IMR-90 (cell line): ENCODE measurements around the gene EPN2.

ENCODE experiments used
- CHD1 ChIP-seq: IDR thresholded peaks from 2 replicates; pipeline ENCODE4 v1.6.1; 2012; ENCODE audit warnings: low read depth, low read length, improper control_type of control experiment
- TF ChIP-seq, protein P1 (sequence below): conservative IDR thresholded peaks from 2 replicates; pipeline ENCODE4 v1.5.1; 2012; ENCODE audit warnings: mild to moderate bottlenecking, low read depth, low read length, improper control_type of control experiment
- TF ChIP-seq, protein P2 (sequence below): fragments of 150-350 bp; IDR thresholded peaks from 2 replicates; pipeline ENCODE4 v1.6.1; 2017; ENCODE audit warnings: mild to moderate bottlenecking, antibody characterized with exemption, low read length, low read depth

DNA sequence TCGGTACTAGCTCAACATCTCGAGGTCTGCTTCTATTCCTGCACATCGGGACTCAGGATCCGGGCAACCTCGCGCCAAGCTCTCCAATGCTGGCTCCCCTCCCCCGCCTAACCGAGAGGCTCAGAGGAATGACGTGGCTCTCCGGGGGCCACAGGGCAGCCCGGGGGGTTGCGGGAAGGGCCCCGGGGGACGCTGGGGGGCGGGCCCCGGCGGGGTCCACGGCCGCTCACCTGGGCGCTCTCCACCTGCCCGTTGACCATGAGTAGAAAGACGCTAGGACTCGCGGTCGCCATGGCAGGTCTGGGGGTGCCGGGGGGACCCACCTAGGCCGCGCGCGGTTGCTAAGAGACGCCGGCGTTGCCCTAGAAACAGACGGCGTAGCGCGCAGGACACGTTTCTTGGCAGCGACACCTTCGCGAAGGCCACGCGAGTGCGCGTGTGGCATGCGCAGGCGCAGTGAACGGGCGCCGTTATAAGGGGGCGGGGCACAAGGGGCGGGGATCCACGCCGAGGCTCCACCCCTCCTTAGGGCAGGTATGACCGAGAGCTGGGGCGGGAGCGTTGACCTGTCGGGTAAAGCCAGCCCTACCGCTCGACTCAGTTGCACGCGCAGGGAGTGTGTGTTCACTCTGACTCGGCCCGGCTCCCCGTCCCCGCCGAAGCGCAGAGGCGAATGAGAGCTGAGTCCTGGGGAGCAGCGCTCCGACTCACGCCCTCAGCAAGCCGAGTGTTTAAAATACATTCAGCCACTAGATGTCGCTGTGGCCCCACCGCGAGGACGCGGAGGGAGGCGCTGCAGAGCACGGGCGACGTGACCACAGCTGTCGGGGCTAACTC, 125.3 kb downstream of the EPN2 start, which contains the start of gene B9D1:
- TF ChIP-seq, protein P1, sequence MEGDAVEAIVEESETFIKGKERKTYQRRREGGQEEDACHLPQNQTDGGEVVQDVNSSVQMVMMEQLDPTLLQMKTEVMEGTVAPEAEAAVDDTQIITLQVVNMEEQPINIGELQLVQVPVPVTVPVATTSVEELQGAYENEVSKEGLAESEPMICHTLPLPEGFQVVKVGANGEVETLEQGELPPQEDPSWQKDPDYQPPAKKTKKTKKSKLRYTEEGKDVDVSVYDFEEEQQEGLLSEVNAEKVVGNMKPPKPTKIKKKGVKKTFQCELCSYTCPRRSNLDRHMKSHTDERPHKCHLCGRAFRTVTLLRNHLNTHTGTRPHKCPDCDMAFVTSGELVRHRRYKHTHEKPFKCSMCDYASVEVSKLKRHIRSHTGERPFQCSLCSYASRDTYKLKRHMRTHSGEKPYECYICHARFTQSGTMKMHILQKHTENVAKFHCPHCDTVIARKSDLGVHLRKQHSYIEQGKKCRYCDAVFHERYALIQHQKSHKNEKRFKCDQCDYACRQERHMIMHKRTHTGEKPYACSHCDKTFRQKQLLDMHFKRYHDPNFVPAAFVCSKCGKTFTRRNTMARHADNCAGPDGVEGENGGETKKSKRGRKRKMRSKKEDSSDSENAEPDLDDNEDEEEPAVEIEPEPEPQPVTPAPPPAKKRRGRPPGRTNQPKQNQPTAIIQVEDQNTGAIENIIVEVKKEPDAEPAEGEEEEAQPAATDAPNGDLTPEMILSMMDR, result peak; percentile 99
- TF ChIP-seq, protein P2, sequence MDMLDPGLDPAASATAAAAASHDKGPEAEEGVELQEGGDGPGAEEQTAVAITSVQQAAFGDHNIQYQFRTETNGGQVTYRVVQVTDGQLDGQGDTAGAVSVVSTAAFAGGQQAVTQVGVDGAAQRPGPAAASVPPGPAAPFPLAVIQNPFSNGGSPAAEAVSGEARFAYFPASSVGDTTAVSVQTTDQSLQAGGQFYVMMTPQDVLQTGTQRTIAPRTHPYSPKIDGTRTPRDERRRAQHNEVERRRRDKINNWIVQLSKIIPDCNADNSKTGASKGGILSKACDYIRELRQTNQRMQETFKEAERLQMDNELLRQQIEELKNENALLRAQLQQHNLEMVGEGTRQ, result peak; percentile 20
- no peak for TF ChIP-seq CHD1
